K562 (cell line): ENCODE measurements around the gene PIGQ. TPM values are rescaled to one million over a fixed set of nuclear protein-coding genes. Genes with fewer than 3 reads are reported as not detected.

Source experiments
- COPS2 ChIP-seq: fragments of 450-650 bp; conservative IDR thresholded peaks from 2 replicates; pipeline ENCODE4 v1.6.1; 2016; ENCODE audit warnings: mild to moderate bottlenecking, moderate library complexity
- GABPB1 ChIP-seq: sonication (generic); formaldehyde crosslinking; IDR thresholded peaks from 2 replicates; pipeline ENCODE4 v1.8.0; 2022; ENCODE audit warnings: mild to moderate bottlenecking, missing genetic modification reagents
- KLF1 ChIP-seq: fragments of 450-650 bp; IDR thresholded peaks from 2 replicates; pipeline ENCODE4 v1.6.1; 2016; ENCODE audit warnings: missing genetic modification characterization, missing compliant biosample characterization
- RBM22 ChIP-seq: fragments of 200-400 bp; formaldehyde crosslinking; IDR thresholded peaks from 2 replicates; pipeline ENCODE4 v1.6.1; 2018; ENCODE audit warnings: low read length, low read depth; ENCODE audit not compliant: poor library complexity, severe bottlenecking
- ZNF140 ChIP-seq: fragments of 250-450 bp; sonication (Bioruptor Pico); IDR thresholded peaks from 2 replicates; pipeline ENCODE4 v1.8.0; 2021; ENCODE audit warnings: moderate library complexity, mild to moderate bottlenecking, inconsistent platforms
- ZNF407 ChIP-seq: fragments of 450-650 bp; IDR thresholded peaks from 2 replicates; pipeline ENCODE4 v1.6.1; 2016; ENCODE audit warnings: low read depth
- ZNF511 ChIP-seq: sonication (generic); formaldehyde crosslinking; IDR thresholded peaks from 2 replicates; pipeline ENCODE4 v1.8.0; 2022; ENCODE audit warnings: mild to moderate bottlenecking, missing genetic modification reagents
- polyA plus RNA-seq, 8 experiments: library from polyadenylated mRNA; depleted of rRNA in 4 of 8; stranded (reverse) in 5 of 8; unstranded in 3 of 8; fragments of >200 nt; fragmentation: Nextera tagmentation in 2 of 8; fragmentation: Illumina TruSeq in 1 of 8; extraction: Ambion mirVana in 2 of 8; extraction: Trizol in 1 of 8; gene quantifications; 2 replicates each; pipeline versions ENCODE4 v1.2.1 to v1.2.3, GENCODE V29; 2011 to 2014; ENCODE audit warnings: inconsistent platforms in 1 of 8, missing spikeins in 1 of 8
- total RNA-seq, 7 experiments: library from RNA; depleted of rRNA in 6 of 7; stranded (reverse); fragments of >200 nt in 6 of 7; fragmentation: Illumina TruSeq in 2 of 7; extraction: Trizol in 2 of 7; gene quantifications; 2 replicates each; pipeline versions ENCODE4 v1.2.1 to v1.2.3, GENCODE V29; 2011 to 2021; ENCODE audit warnings: low replicate concordance in 1 of 7

PIGQ gene
- total and polyA plus RNA-seq, 9 of the 15 experiments (the other 6 are each of a cell fraction or from before 2014, with no cell fraction given), result 0.20 to 49.6 (median 11.7) TPM

- TF ChIP-seq ZNF407 (no peak), ZNF140 (CRISPR knock-in tag) (no peak), KLF1 (no peak), COPS2 (no peak), GABPB1 (CRISPR knock-in tag) (0 out of 2 replicates have a peak, but pooled peaks have one; percentile 38), RBM22 (peak; percentile 27), ZNF511 (CRISPR knock-in tag) (no peak)
- TF ChIP-seq, all 486 proteins: peak for 3
Observed at GRCh38 chr16:629185-629832, 59.5 kb downstream of the PIGQ start (continued).
